ENCODE results near the gene IMP4. TPM values are rescaled to one million over a fixed set of nuclear protein-coding genes. Genes with fewer than 3 reads are reported as not detected.

IMP4 gene
- total and polyA plus RNA-seq, 2 of the 8 experiments (the other 6 are each of a cell fraction or from before 2014, with no cell fraction given), result 96.8 to 194 TPM

DNA sequence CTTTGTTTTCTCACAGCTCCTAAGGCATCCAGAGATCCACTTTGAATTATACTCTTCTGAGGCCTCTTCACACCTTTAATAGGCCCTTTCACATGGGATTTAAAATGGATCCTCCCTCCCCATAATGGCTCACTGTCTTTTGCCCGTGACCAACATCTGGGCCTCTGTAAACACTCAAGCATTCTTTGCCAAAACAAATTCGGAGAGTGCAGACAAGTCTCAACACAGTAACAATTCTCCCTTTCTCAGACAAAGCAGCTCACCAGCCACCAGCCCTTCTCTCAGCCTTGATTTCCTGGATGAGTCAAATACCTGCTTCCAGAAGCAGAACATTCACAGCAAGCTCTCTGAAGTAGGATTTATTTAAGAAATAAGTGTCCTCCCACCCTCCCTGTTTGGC is 14.0 kb upstream of the IMP4 start:
- Histone ChIP-seq H4K20me1 (replicated peaks in 1 of 2; ENCODE audit: control insufficient read depth in 1 of 2, insufficient read depth in 2 of 2, low read length in 2 of 2) (no peaks in the 10 kb centered on the region), H3K36me3 (ENCODE audit: control insufficient read depth in 2 of 4, insufficient read depth in 4 of 4, low read length in 3 of 4) (no peaks in the 10 kb centered on the region), H3K18ac (ENCODE audit: extremely low read depth, low read length) (no peak overlapping the region), H3K27me3 (replicated peaks in 1 of 4; ENCODE audit: control insufficient read depth in 3 of 4, extremely low read depth in 1 of 4, insufficient read depth in 3 of 4, low read length in 3 of 4) (peaks cover 0 to 2% (median 0%) of the 10 kb centered on the region in 4 experiments; a peak in 1 of 7 replicates), H4K8ac (ENCODE audit: extremely low read depth, insufficient read depth, low read length) (no peak overlapping the region), H2AFZ (ENCODE audit: low read length) (no peak overlapping the region), H2BK20ac (ENCODE audit: low read length) (no peak overlapping the region), H3K23me2 (ENCODE audit: low read depth, low read length) (no peaks in the 10 kb centered on the region), H4K5ac (ENCODE audit: insufficient read length, low read depth, low read length) (no peak overlapping the region), H3K9ac (replicated peaks in 1 of 4; ENCODE audit: extremely low read depth in 1 of 4, low read depth in 3 of 4, low read length in 3 of 4) (no peak overlapping the region), H2AK5ac (ENCODE audit: low read depth, low read length) (no peak overlapping the region), H3K23ac (ENCODE audit: insufficient read length) (no peak overlapping the region), H2BK12ac (ENCODE audit: low read depth, low read length) (no peak overlapping the region), H3K56ac (replicated peaks; ENCODE audit: insufficient read length, low read depth, low read length) (no peak overlapping the region), H3K27ac (ENCODE audit: low read depth, low read length) (no peak overlapping the region), H3K79me1 (ENCODE audit: low read depth, low read length) (no peaks in the 10 kb centered on the region), H3K79me2 (ENCODE audit: control insufficient read depth in 1 of 2, insufficient read depth in 2 of 2, low read length in 2 of 2) (no peaks in the 10 kb centered on the region), H3K14ac (ENCODE audit: insufficient read length) (no peak overlapping the region), H4K91ac (replicated peaks; ENCODE audit: insufficient read length, low read length) (no peak overlapping the region), H3K4ac (replicated peaks; ENCODE audit: insufficient read length, low read depth, low read length) (no peak overlapping the region), H3K4me1 (replicated peaks in 1 of 4; ENCODE audit: control insufficient read depth in 3 of 4, insufficient read depth in 4 of 4, low read length in 3 of 4) (no peaks in the 10 kb centered on the region; a peak in 5 of 7 replicates), H2BK5ac (ENCODE audit: low read depth, low read length) (no peak overlapping the region), H3K4me3 (ENCODE audit: extremely low read depth in 1 of 4, insufficient read depth in 2 of 4, low read depth in 3 of 4, low read length in 4 of 4) (no peak overlapping the region), H3K9me3 (ENCODE audit: insufficient read depth in 2 of 2, low read depth in 1 of 2, low read length in 1 of 2) (peaks cover 0 to 4% of the 10 kb centered on the region in 2 experiments; a peak in 1 of 4 replicates), H2BK120ac (replicated peaks; ENCODE audit: low read depth, low read length) (no peak overlapping the region), H2BK15ac (ENCODE audit: low read length) (no peak overlapping the region), H3K4me2 (ENCODE audit: insufficient read depth in 1 of 2, low read depth in 2 of 2, low read length in 2 of 2) (peak overlapping the region in 1 of 2 experiments; percentile 67; a peak in 1 of 4 replicates)
- 90% methylated on average over 2 of the region's 2 CpGs; no CpG with 5 or more reads in 1 of the 2 experiments for WGBS, 2 experiments (ENCODE audit: extremely low coverage in 1 of 2, insufficient coverage in 1 of 2, insufficient read length in 1 of 2, insufficient replicate concordance in 2 of 2, low coverage in 1 of 2, low lambda C conversion rate in 2 of 2, missing lambda C conversion rate in 1 of 2)
- ChIA-PET CTCF (ENCODE audit: partially characterized antibody) (interaction anchor here (0.7 to 7.3 kb wide), 5 partner anchors 12 to 40 kb away, joined by 3 to 40 read pairs (median 4); no protein-coding TSS in a partner anchor), POLR2A (ENCODE audit: partially characterized antibody) (interaction anchor here (0.6 to 1.8 kb wide), 4 partner anchors 8 to 158 kb away, joined by 3 to 9 read pairs (median 4); no protein-coding TSS in a partner anchor)
- FAIRE-seq, result no peak
- no peak for TF ChIP-seq CHD2 (IDR thresholded peaks at IDR 0.05; ENCODE audit: low read length)
- TF ChIP-seq ZNF274 (IDR thresholded peaks at IDR 0.05; ENCODE audit: borderline replicate concordance, extremely low read depth, low read length), result no peak
- TF ChIP-seq KDM1A (IDR thresholded peaks at IDR 0.05; ENCODE audit: borderline replicate concordance, low read length), result no peak
- TF ChIP-seq, protein P1, sequence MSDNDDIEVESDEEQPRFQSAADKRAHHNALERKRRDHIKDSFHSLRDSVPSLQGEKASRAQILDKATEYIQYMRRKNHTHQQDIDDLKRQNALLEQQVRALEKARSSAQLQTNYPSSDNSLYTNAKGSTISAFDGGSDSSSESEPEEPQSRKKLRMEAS (IDR thresholded peaks at IDR 0.05), result no peak
- TF ChIP-seq SIX5 (IDR thresholded peaks at IDR 0.05; ENCODE audit: low read depth, low read length), result no peak
- TF ChIP-seq FOSL1 (IDR thresholded peaks at IDR 0.05; ENCODE audit: insufficient read depth, low read depth, low read length), result no peak
- DNase-seq (ENCODE audit: low read depth in 1 of 2, low spot score in 2 of 2), result no peak

All from H1 (cell line).